HCT116 (cell line): ENCODE measurements around the gene PXDN. TPM values are rescaled to one million over a fixed set of nuclear protein-coding genes. Genes with fewer than 3 reads are reported as not detected.

Experiments used
- ATAC-seq: fragments of 200-7000 bp; cut with Tn5 transposase; 2 replicates; pipeline ENCODE4 v1.9.1; 2020; ENCODE audit warnings: mild to moderate bottlenecking, moderate library complexity
- BruUV-seq: library from RNA; stranded (reverse); fragments of 400-500 nt; replicated peaks from 2 replicates; lab custom pipeline; 2021; lab: Mats Ljungman, UMichigan
- CTCF ChIA-PET: fragments of 300-600 bp; sonication (Branson Sonifier 250); formaldehyde crosslinking; loops from one replicate; lab custom pipeline; 2021; ENCODE audit warnings: antibody characterized with exemption; lab: Charles Lee
- POLR2A ChIA-PET: fragments of 300-600, 350-600 bp; sonication (Branson Sonifier 250); formaldehyde crosslinking; loops from one replicate; lab custom pipeline; 2021; ENCODE audit warnings: antibody characterized with exemption; lab: Charles Lee
- RAD21 ChIA-PET, 2 experiments: fragments of 300-600 bp; sonication (Branson Sonifier 250); formaldehyde crosslinking; loops; one replicate each; lab custom pipeline; 2023; ENCODE audit warnings: low total read pairs in 2 of 2; ENCODE audit not compliant: uncharacterized antibody in 2 of 2, unreplicated experiment in 2 of 2, low non-redundant PET in 1 of 2; lab: Charles Lee
- DNase-seq: peaks from one replicate; pipeline ENCODE4 v3.0.0-alpha.2; 2010; ENCODE audit warnings: low read depth, low spot score
- H2AFZ ChIP-seq: fragments of 200-600 bp; shearing (Covaris generic), sonication (generic); 2 replicates; pipeline ENCODE4 v1.6.1; 2017; ENCODE audit warnings: low read depth, mixed run types, mixed read lengths, antibody characterized with exemption, low read length; ENCODE audit not compliant: poor library complexity, severe bottlenecking
- H3K27ac ChIP-seq: 2 replicates; pipeline ENCODE4 v1.5.1; 2012; ENCODE audit warnings: low read depth, low read length
- H3K27me3 ChIP-seq: fragments of 200-600 bp; sonication (generic); 2 replicates; pipeline ENCODE4 v1.6.1; 2016; ENCODE audit warnings: mixed run types, low read length, mixed read lengths; ENCODE audit not compliant: insufficient read depth
- H3K36me3 ChIP-seq, 2 experiments: fragments of 200-500 bp in 1 of 2; fragments of 200-600 bp in 1 of 2; sonication (Bioruptor generic) in 1 of 2; sonication (generic) in 1 of 2; 2 replicates each; pipeline versions ENCODE4 v1.5.1 to v1.6.1; 2014 to 2016; ENCODE audit warnings: low read length in 2 of 2, inconsistent platforms in 1 of 2, mixed read lengths in 1 of 2, mixed run types in 1 of 2; ENCODE audit not compliant: insufficient read depth in 2 of 2, control insufficient read depth in 1 of 2
- H3K4me1 ChIP-seq, 2 experiments: fragments of 200-600 bp in 1 of 2; sonication (generic) in 1 of 2; 2 replicates each; pipeline versions ENCODE4 v1.5.1 to v1.6.1; 2012 to 2017; ENCODE audit warnings: low read length in 2 of 2, inconsistent platforms in 1 of 2, mild to moderate bottlenecking in 1 of 2, mixed read lengths in 1 of 2, mixed run types in 1 of 2, moderate library complexity in 1 of 2; ENCODE audit not compliant: insufficient read depth in 2 of 2, control insufficient read depth in 1 of 2
- H3K4me2 ChIP-seq: fragments of 200-600 bp; sonication (generic); 2 replicates; pipeline ENCODE4 v1.6.1; 2017; ENCODE audit warnings: mixed run types, low read length, mixed read lengths
- H3K4me3 ChIP-seq, 2 experiments: fragments of 200-600 bp in 1 of 2; sonication (generic) in 1 of 2; replicated peaks in 1 of 2; 2 replicates each; pipeline ENCODE4 v1.5.1; 2011 to 2016; ENCODE audit warnings: low read length in 2 of 2, control low read depth in 1 of 2, low read depth in 1 of 2, mild to moderate bottlenecking in 1 of 2, mixed read lengths in 1 of 2, mixed run types in 1 of 2
- H3K79me2 ChIP-seq: fragments of 200-600 bp; sonication (generic); 2 replicates; pipeline ENCODE4 v1.6.1; 2017; ENCODE audit warnings: mild to moderate bottlenecking, mixed run types, low read length, moderate library complexity, mixed read lengths; ENCODE audit not compliant: insufficient read depth
- H3K9ac ChIP-seq: fragments of 200-600 bp; sonication (generic); 2 replicates; pipeline ENCODE4 v1.6.1; 2016; ENCODE audit warnings: low read length, mixed read lengths
- H3K9me2 ChIP-seq: fragments of 200-600 bp; sonication (generic), shearing (Covaris generic); 2 replicates; pipeline ENCODE4 v1.6.1; 2017; ENCODE audit warnings: mixed run types, mild to moderate bottlenecking, moderate library complexity; ENCODE audit not compliant: insufficient read depth
- H3K9me3 ChIP-seq, 2 experiments: fragments of 200-500 bp in 1 of 2; fragments of 200-600 bp in 1 of 2; sonication (Bioruptor generic) in 1 of 2; sonication (generic) in 1 of 2; 2 replicates each; pipeline ENCODE4 v1.6.1; 2014 to 2017; ENCODE audit warnings: low read length in 2 of 2, mixed read lengths in 2 of 2, inconsistent platforms in 1 of 2, low read depth in 1 of 2, mild to moderate bottlenecking in 1 of 2, mixed run types in 1 of 2, moderate library complexity in 1 of 2; ENCODE audit not compliant: control insufficient read depth in 1 of 2, insufficient read depth in 1 of 2
- H4K20me1 ChIP-seq: fragments of 200-600 bp; sonication (generic), shearing (Covaris generic); 2 replicates; pipeline ENCODE4 v1.6.1; 2017; ENCODE audit warnings: mixed run types, mild to moderate bottlenecking, moderate library complexity; ENCODE audit not compliant: insufficient read depth
- CEBPB ChIP-seq: IDR thresholded peaks from 2 replicates; pipeline ENCODE4 v1.6.1; 2012; ENCODE audit warnings: low read depth
- EGR1 ChIP-seq: IDR thresholded peaks from 2 replicates; pipeline ENCODE4 v1.6.1; 2012; ENCODE audit warnings: low read depth
- EZH2phosphoT487 ChIP-seq: fragments of 200-600 bp; IDR thresholded peaks from 2 replicates; pipeline ENCODE4 v1.6.1; 2018; ENCODE audit warnings: antibody characterized with exemption, borderline replicate concordance
- FOSL1 ChIP-seq: IDR thresholded peaks from 2 replicates; pipeline ENCODE4 v1.6.1; 2012; ENCODE audit warnings: low read depth
- POLR2A ChIP-seq: IDR thresholded peaks from 2 replicates; pipeline ENCODE4 v1.7.0; 2011; ENCODE audit warnings: borderline replicate concordance; ENCODE audit not compliant: insufficient read depth, insufficient read length; ENCODE audit errors: extremely low read depth
- SP1 ChIP-seq: IDR thresholded peaks from 2 replicates; pipeline ENCODE4 v1.6.1; 2012; ENCODE audit warnings: low read depth
- TCF7L2 ChIP-seq: IDR thresholded peaks from 2 replicates; pipeline ENCODE4 v1.7.0; 2011; ENCODE audit warnings: borderline replicate concordance, inconsistent platforms; ENCODE audit not compliant: insufficient read depth, insufficient read length; ENCODE audit errors: extremely low read depth
- ZFX ChIP-seq: fragments of 450-650 bp; IDR thresholded peaks from 2 replicates; pipeline ENCODE4 v1.6.1; 2017
- ZNF274 ChIP-seq: fragments of 200-500 bp; sonication (Bioruptor generic); IDR thresholded peaks from 2 replicates; pipeline ENCODE4 v1.6.1; 2014; ENCODE audit warnings: mild to moderate bottlenecking, low read depth, low read length, inconsistent platforms
- intact Hi-C: fragments of 100-400 bp; cut with micrococcal nuclease; formaldehyde crosslinking; loops from 2 replicates; pipeline ENCODE4 v1.10.0; 2022
- total RNA-seq: library from RNA; stranded (reverse); gene quantifications from one replicate; pipeline ENCODE4 v1.2.1, GENCODE V29; 2021; ENCODE audit not compliant: unreplicated experiment
- TF ChIP-seq, protein P1 (sequence below), 3 experiments: fragments of 200-600 bp in 1 of 3; sonication (generic) in 1 of 3; IDR thresholded peaks in 2 of 3; conservative IDR thresholded peaks in 1 of 3; 2 replicates each; pipeline ENCODE4 v1.5.1; 2012 to 2017; ENCODE audit warnings: low read depth in 2 of 3, low read length in 2 of 3, antibody characterized with exemption in 1 of 3, borderline replicate concordance in 1 of 3, control low read depth in 1 of 3, mild to moderate bottlenecking in 1 of 3, mixed read lengths in 1 of 3, mixed run types in 1 of 3, moderate library complexity in 1 of 3; ENCODE audit not compliant: insufficient read depth in 1 of 3
- TF ChIP-seq, protein P2 (sequence below): IDR thresholded peaks from 2 replicates; pipeline ENCODE4 v1.6.1; 2011; ENCODE audit warnings: mild to moderate bottlenecking, low read length, moderate library complexity; ENCODE audit not compliant: insufficient replicate concordance; ENCODE audit errors: extremely low read depth
- TF ChIP-seq, protein P3 (sequence below): IDR thresholded peaks from 2 replicates; pipeline ENCODE4 v1.6.1; 2012; ENCODE audit warnings: low read depth
- TF ChIP-seq, protein P4 (sequence below): IDR thresholded peaks from 2 replicates; pipeline ENCODE4 v1.6.1; 2012

PXDN gene
- total RNA-seq, 1 experiment from 2014 or later = 10.7 TPM

DNA sequence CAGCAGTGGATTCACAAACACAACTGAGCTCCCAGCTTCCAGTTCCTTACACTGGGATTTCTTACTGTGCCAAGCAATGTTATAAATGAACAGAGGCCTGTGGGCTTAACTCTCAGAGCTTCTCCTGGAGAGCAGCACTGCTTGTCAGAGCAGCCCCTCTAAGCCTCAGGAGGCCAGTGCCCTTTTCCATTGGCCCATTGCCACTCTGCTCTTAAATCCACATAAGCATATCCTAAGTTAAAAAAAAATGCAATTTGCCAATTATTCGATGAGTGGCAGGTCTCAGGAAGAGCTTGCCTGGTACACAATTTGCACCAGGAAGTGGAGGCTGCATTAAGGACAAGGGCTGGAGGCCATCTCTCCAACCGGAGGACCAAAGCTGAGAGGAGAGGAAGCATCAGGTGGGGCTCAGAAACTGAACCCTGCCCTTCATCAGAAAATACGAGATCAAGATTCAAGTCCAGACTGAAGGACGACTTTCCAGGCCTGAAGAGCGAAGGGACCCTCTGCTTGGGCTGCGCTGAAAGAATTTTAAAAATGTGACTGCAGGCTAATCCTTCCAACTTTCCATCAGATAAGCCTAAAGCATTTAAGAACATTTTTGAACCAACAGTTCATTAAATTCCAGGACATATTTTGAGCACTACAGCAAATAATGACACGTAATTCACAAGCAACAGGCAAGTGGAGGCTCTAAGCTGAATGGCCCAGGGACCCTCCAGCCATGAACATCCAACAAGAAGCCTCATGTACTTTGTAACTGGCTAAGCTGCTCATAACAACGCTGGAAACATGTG lies 28.4 kb upstream of the PXDN start:
- peaks cover 9% of the 10 kb centered on the region for H3K27me3 ChIP-seq
- ChIA-PET CTCF (no interaction called here), RAD21 (no interaction called here), POLR2A (interaction anchor here (0.7 kb wide), 1 partner anchor 21 kb away, joined by 3 read pairs; no protein-coding TSS in a partner anchor)
- ATAC-seq (no peak), DNase-seq (no peak)
- H3K4me1 ChIP-seq = no peaks in the 10 kb centered on the region
- H3K9me3 ChIP-seq = no peaks in the 10 kb centered on the region
- H2AFZ ChIP-seq = no peak overlapping the region
- no peaks in the 10 kb centered on the region for H4K20me1 ChIP-seq
- no peak overlapping the region for H3K4me2 ChIP-seq
- no peaks in the 10 kb centered on the region for H3K9me2 ChIP-seq
- H3K79me2 ChIP-seq = no peaks in the 10 kb centered on the region
- BruUV-seq = no TSS peak
- no peak overlapping the region for H3K27ac ChIP-seq
- no peaks in the 10 kb centered on the region for H3K36me3 ChIP-seq
- H3K4me3 ChIP-seq = no peak overlapping the region
- H3K9ac ChIP-seq = no peak overlapping the region
- intact Hi-C loops = no loop called here
- TF ChIP-seq ZNF274 (no peak), CEBPB (no peak), FOSL1 (no peak), TCF7L2 (no peak), ZFX (no peak), SP1 (no peak), EGR1 (no peak), POLR2A (no peak), EZH2phosphoT487 (no peak)
- TF ChIP-seq, protein P1, sequence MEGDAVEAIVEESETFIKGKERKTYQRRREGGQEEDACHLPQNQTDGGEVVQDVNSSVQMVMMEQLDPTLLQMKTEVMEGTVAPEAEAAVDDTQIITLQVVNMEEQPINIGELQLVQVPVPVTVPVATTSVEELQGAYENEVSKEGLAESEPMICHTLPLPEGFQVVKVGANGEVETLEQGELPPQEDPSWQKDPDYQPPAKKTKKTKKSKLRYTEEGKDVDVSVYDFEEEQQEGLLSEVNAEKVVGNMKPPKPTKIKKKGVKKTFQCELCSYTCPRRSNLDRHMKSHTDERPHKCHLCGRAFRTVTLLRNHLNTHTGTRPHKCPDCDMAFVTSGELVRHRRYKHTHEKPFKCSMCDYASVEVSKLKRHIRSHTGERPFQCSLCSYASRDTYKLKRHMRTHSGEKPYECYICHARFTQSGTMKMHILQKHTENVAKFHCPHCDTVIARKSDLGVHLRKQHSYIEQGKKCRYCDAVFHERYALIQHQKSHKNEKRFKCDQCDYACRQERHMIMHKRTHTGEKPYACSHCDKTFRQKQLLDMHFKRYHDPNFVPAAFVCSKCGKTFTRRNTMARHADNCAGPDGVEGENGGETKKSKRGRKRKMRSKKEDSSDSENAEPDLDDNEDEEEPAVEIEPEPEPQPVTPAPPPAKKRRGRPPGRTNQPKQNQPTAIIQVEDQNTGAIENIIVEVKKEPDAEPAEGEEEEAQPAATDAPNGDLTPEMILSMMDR (IDR thresholded peaks at IDR 0.05 in 2 of 3, conservative IDR thresholded peaks at IDR 0.05 in 1 of 3; ENCODE audit: borderline replicate concordance in 1 of 3, insufficient read depth in 1 of 3, low read depth in 2 of 3, low read length in 2 of 3) = no peak
- TF ChIP-seq, protein P2, sequence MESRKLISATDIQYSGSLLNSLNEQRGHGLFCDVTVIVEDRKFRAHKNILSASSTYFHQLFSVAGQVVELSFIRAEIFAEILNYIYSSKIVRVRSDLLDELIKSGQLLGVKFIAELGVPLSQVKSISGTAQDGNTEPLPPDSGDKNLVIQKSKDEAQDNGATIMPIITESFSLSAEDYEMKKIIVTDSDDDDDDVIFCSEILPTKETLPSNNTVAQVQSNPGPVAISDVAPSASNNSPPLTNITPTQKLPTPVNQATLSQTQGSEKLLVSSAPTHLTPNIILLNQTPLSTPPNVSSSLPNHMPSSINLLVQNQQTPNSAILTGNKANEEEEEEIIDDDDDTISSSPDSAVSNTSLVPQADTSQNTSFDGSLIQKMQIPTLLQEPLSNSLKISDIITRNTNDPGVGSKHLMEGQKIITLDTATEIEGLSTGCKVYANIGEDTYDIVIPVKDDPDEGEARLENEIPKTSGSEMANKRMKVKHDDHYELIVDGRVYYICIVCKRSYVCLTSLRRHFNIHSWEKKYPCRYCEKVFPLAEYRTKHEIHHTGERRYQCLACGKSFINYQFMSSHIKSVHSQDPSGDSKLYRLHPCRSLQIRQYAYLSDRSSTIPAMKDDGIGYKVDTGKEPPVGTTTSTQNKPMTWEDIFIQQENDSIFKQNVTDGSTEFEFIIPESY = no peak
- TF ChIP-seq, protein P3, sequence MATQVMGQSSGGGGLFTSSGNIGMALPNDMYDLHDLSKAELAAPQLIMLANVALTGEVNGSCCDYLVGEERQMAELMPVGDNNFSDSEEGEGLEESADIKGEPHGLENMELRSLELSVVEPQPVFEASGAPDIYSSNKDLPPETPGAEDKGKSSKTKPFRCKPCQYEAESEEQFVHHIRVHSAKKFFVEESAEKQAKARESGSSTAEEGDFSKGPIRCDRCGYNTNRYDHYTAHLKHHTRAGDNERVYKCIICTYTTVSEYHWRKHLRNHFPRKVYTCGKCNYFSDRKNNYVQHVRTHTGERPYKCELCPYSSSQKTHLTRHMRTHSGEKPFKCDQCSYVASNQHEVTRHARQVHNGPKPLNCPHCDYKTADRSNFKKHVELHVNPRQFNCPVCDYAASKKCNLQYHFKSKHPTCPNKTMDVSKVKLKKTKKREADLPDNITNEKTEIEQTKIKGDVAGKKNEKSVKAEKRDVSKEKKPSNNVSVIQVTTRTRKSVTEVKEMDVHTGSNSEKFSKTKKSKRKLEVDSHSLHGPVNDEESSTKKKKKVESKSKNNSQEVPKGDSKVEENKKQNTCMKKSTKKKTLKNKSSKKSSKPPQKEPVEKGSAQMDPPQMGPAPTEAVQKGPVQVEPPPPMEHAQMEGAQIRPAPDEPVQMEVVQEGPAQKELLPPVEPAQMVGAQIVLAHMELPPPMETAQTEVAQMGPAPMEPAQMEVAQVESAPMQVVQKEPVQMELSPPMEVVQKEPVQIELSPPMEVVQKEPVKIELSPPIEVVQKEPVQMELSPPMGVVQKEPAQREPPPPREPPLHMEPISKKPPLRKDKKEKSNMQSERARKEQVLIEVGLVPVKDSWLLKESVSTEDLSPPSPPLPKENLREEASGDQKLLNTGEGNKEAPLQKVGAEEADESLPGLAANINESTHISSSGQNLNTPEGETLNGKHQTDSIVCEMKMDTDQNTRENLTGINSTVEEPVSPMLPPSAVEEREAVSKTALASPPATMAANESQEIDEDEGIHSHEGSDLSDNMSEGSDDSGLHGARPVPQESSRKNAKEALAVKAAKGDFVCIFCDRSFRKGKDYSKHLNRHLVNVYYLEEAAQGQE = no peak
- TF ChIP-seq, protein P4, sequence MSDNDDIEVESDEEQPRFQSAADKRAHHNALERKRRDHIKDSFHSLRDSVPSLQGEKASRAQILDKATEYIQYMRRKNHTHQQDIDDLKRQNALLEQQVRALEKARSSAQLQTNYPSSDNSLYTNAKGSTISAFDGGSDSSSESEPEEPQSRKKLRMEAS = no peak
